H1 (cell line): ENCODE measurements around the gene CORO1C. TPM values are rescaled to one million over a fixed set of nuclear protein-coding genes. Genes with fewer than 3 reads are reported as not detected.

ENCODE experiments used
- CTCF ChIA-PET: fragments of 300-600 bp; sonication (Branson Sonifier 250); formaldehyde crosslinking; loops from one replicate; lab custom pipeline; 2021; ENCODE audit not compliant: partially characterized antibody; lab: Charles Lee
- POLR2A ChIA-PET: fragments of 300-600 bp; sonication (Branson Sonifier 250); formaldehyde crosslinking; loops from one replicate; lab custom pipeline; 2021; ENCODE audit warnings: inconsistent platforms; ENCODE audit not compliant: partially characterized antibody; lab: Charles Lee
- DNase-seq, 2 experiments: peaks; one replicate each; pipeline versions ENCODE4 v3.0.0 to v3.0.0-alpha.2; 2010 to 2022; ENCODE audit warnings: low spot score in 2 of 2, low read depth in 1 of 2, mixed read lengths in 1 of 2
- FAIRE-seq: peaks from 2 replicates; lab custom pipeline; 2011; peaks lifted over from hg19 to GRCh38; lab: Jason Lieb, UNC
- H2AFZ ChIP-seq: 2 replicates; pipeline ENCODE4 v1.8.1; 2012; ENCODE audit warnings: low read length, inconsistent platforms
- H2AK5ac ChIP-seq: 2 replicates; pipeline ENCODE4 v1.6.1; 2013; ENCODE audit warnings: low read depth, low read length
- H2BK120ac ChIP-seq: replicated peaks from 2 replicates; pipeline ENCODE3; 2013; ENCODE audit warnings: low read depth, low read length, inconsistent platforms
- H2BK12ac ChIP-seq: 2 replicates; pipeline ENCODE4 v1.6.1; 2013; ENCODE audit warnings: low read depth, low read length
- H2BK15ac ChIP-seq: 2 replicates; pipeline ENCODE4 v1.6.1; 2013; ENCODE audit warnings: low read length
- H2BK20ac ChIP-seq: 2 replicates; pipeline ENCODE4 v1.6.1; 2013; ENCODE audit warnings: low read length
- H2BK5ac ChIP-seq: 2 replicates; pipeline ENCODE4 v1.6.1; 2013; ENCODE audit warnings: low read depth, low read length
- H3K14ac ChIP-seq: 2 replicates; pipeline ENCODE4 v1.6.1; 2013; ENCODE audit warnings: inconsistent platforms; ENCODE audit not compliant: insufficient read length
- H3K18ac ChIP-seq: 2 replicates; pipeline ENCODE4 v1.6.1; 2013; ENCODE audit warnings: low read length; ENCODE audit errors: extremely low read depth
- H3K23ac ChIP-seq: 2 replicates; pipeline ENCODE4 v1.6.1; 2013; ENCODE audit warnings: inconsistent platforms; ENCODE audit not compliant: insufficient read length
- H3K23me2 ChIP-seq: 2 replicates; pipeline ENCODE4 v1.6.1; 2013; ENCODE audit warnings: low read depth, low read length
- H3K27ac ChIP-seq: 2 replicates; pipeline ENCODE4 v1.6.1; 2011; ENCODE audit warnings: low read depth, low read length, inconsistent platforms
- H3K27me3 ChIP-seq, 4 experiments: replicated peaks in 1 of 4; 1 replicate in 1 of 4; 2 replicates in 3 of 4; pipeline versions ENCODE4 v1.6.1 to v1.8.1; 2011 to 2013; ENCODE audit warnings: low read length in 3 of 4, mild to moderate bottlenecking in 3 of 4, inconsistent platforms in 2 of 4, mixed read lengths in 2 of 4, moderate library complexity in 1 of 4; ENCODE audit not compliant: control insufficient read depth in 3 of 4, insufficient read depth in 3 of 4; ENCODE audit errors: extremely low read depth in 1 of 4
- H3K36me3 ChIP-seq, 4 experiments: 2 replicates each; pipeline versions ENCODE4 v1.6.1 to v1.8.1; 2011 to 2013; ENCODE audit warnings: mild to moderate bottlenecking in 4 of 4, low read length in 3 of 4, moderate library complexity in 2 of 4, control low read depth in 1 of 4, inconsistent platforms in 1 of 4; ENCODE audit not compliant: insufficient read depth in 4 of 4, control insufficient read depth in 2 of 4
- H3K4ac ChIP-seq: replicated peaks from 2 replicates; pipeline ENCODE3; 2013; ENCODE audit warnings: low read length, low read depth, mixed read lengths, inconsistent platforms; ENCODE audit not compliant: insufficient read length
- H3K4me1 ChIP-seq, 4 experiments: replicated peaks in 1 of 4; 1 replicate in 1 of 4; 2 replicates in 3 of 4; pipeline versions ENCODE4 v1.6.1 to v1.8.1; 2011 to 2013; ENCODE audit warnings: low read length in 3 of 4, inconsistent platforms in 2 of 4, mixed read lengths in 1 of 4; ENCODE audit not compliant: insufficient read depth in 4 of 4, control insufficient read depth in 3 of 4
- H3K4me2 ChIP-seq, 2 experiments: 2 replicates each; pipeline versions ENCODE4 v1.6.1 to v1.8.1; 2011 to 2013; ENCODE audit warnings: low read depth in 2 of 2, low read length in 2 of 2, control low read depth in 1 of 2, inconsistent platforms in 1 of 2, mild to moderate bottlenecking in 1 of 2; ENCODE audit not compliant: insufficient read depth in 1 of 2
- H3K4me3 ChIP-seq, 4 experiments: fragments of 200-600, 300-600 bp in 1 of 4; sonication (generic), shearing (Covaris generic), sonication (Bioruptor Twin) in 1 of 4; 2 replicates each; pipeline versions ENCODE4 v1.5.1 to v1.8.1; 2011 to 2016; ENCODE audit warnings: low read length in 4 of 4, low read depth in 3 of 4, control low read depth in 2 of 4, inconsistent platforms in 2 of 4, mild to moderate bottlenecking in 2 of 4, mixed read lengths in 1 of 4, moderate library complexity in 1 of 4; ENCODE audit not compliant: insufficient read depth in 2 of 4; ENCODE audit errors: extremely low read depth in 1 of 4
- H3K56ac ChIP-seq: replicated peaks from 2 replicates; pipeline ENCODE3; 2013; ENCODE audit warnings: low read depth, mild to moderate bottlenecking, mixed read lengths, low read length, inconsistent platforms; ENCODE audit not compliant: insufficient read length
- H3K79me1 ChIP-seq: 2 replicates; pipeline ENCODE4 v1.6.1; 2013; ENCODE audit warnings: low read depth, low read length, control low read depth
- H3K79me2 ChIP-seq, 2 experiments: 2 replicates each; pipeline versions ENCODE4 v1.6.1 to v1.8.1; 2012 to 2013; ENCODE audit warnings: low read length in 2 of 2, mild to moderate bottlenecking in 2 of 2, inconsistent platforms in 1 of 2; ENCODE audit not compliant: insufficient read depth in 2 of 2, control insufficient read depth in 1 of 2
- H3K9ac ChIP-seq, 4 experiments: replicated peaks in 1 of 4; 1 replicate in 1 of 4; 2 replicates in 3 of 4; pipeline versions ENCODE4 v1.6.1 to v1.8.1; 2011 to 2013; ENCODE audit warnings: low read depth in 3 of 4, low read length in 3 of 4, control low read depth in 2 of 4, mild to moderate bottlenecking in 2 of 4, moderate library complexity in 2 of 4, inconsistent platforms in 1 of 4; ENCODE audit errors: extremely low read depth in 1 of 4
- H3K9me3 ChIP-seq, 2 experiments: 2 replicates each; pipeline versions ENCODE4 v1.6.1 to v1.8.1; 2012 to 2013; ENCODE audit warnings: mild to moderate bottlenecking in 2 of 2, moderate library complexity in 2 of 2, control low read depth in 1 of 2, inconsistent platforms in 1 of 2, low read depth in 1 of 2, low read length in 1 of 2, mixed read lengths in 1 of 2; ENCODE audit not compliant: insufficient read depth in 2 of 2
- H4K20me1 ChIP-seq, 2 experiments: replicated peaks in 1 of 2; 2 replicates each; pipeline versions ENCODE3 to v1.8.1; 2011 to 2013; ENCODE audit warnings: inconsistent platforms in 2 of 2, low read length in 2 of 2, mild to moderate bottlenecking in 1 of 2; ENCODE audit not compliant: insufficient read depth in 2 of 2, control insufficient read depth in 1 of 2
- H4K5ac ChIP-seq: 2 replicates; pipeline ENCODE4 v1.6.1; 2013; ENCODE audit warnings: low read length, low read depth, mixed read lengths, inconsistent platforms; ENCODE audit not compliant: insufficient read length
- H4K8ac ChIP-seq: 2 replicates; pipeline ENCODE4 v1.8.0; 2013; ENCODE audit warnings: mild to moderate bottlenecking, moderate library complexity, low read length, inconsistent platforms; ENCODE audit not compliant: insufficient read depth; ENCODE audit errors: extremely low read depth
- H4K91ac ChIP-seq: replicated peaks from 2 replicates; pipeline ENCODE3; 2013; ENCODE audit warnings: low read length, mixed read lengths, inconsistent platforms; ENCODE audit not compliant: insufficient read length
- CBX8 ChIP-seq: fragments of 300-800, 300-1000 bp; sonication (generic); IDR thresholded peaks from 2 replicates; pipeline ENCODE4 v1.7.1; 2016; ENCODE audit warnings: low read depth, low read length, borderline replicate concordance
- CEBPB ChIP-seq: IDR thresholded peaks from 2 replicates; pipeline ENCODE4 v1.6.1; 2012; ENCODE audit warnings: low read depth, low read length
- CTCF ChIP-seq, 3 experiments: IDR thresholded peaks; 1 replicate in 2 of 3; 2 replicates in 1 of 3; pipeline versions ENCODE4 v1.5.1 to v1.6.1; 2011; ENCODE audit warnings: low read length in 3 of 3, mild to moderate bottlenecking in 3 of 3, inconsistent platforms in 2 of 3, low read depth in 1 of 3, moderate library complexity in 1 of 3; ENCODE audit not compliant: insufficient read depth in 1 of 3; ENCODE audit errors: control extremely low read depth in 1 of 3
- EP300 ChIP-seq, 2 experiments: IDR thresholded peaks; 1 replicate in 1 of 2; 2 replicates in 1 of 2; pipeline ENCODE4 v1.6.1; 2011 to 2012; ENCODE audit warnings: low read depth in 2 of 2, low read length in 2 of 2, mild to moderate bottlenecking in 2 of 2, borderline replicate concordance in 1 of 2, inconsistent platforms in 1 of 2, moderate library complexity in 1 of 2
- FOSL1 ChIP-seq: IDR thresholded peaks from 2 replicates; pipeline ENCODE4 v1.6.1; 2011; ENCODE audit warnings: mild to moderate bottlenecking, low read depth, low read length, moderate library complexity; ENCODE audit not compliant: insufficient read depth
- GTF2F1 ChIP-seq: IDR thresholded peaks from 2 replicates; pipeline ENCODE4 v1.6.1; 2012; ENCODE audit warnings: low read depth, low read length, improper control_type of control experiment, borderline replicate concordance
- POLR2A ChIP-seq, 2 experiments: IDR thresholded peaks; 1 replicate in 1 of 2; 2 replicates in 1 of 2; pipeline ENCODE4 v1.6.1; 2011; ENCODE audit warnings: low read depth in 2 of 2, low read length in 2 of 2, mild to moderate bottlenecking in 2 of 2; ENCODE audit errors: control extremely low read depth in 1 of 2
- SIX5 ChIP-seq: IDR thresholded peaks from 2 replicates; pipeline ENCODE4 v1.6.1; 2011; ENCODE audit warnings: mild to moderate bottlenecking, low read depth, low read length
- SP4 ChIP-seq: IDR thresholded peaks from 2 replicates; pipeline ENCODE4 v1.6.1; 2012; ENCODE audit warnings: low read length, inconsistent platforms
- polyA plus RNA-seq, 7 experiments: library from polyadenylated mRNA; depleted of rRNA in 3 of 7; stranded (reverse) in 5 of 7; unstranded in 2 of 7; fragments of >200 nt in 5 of 7; fragments of 200-250 nt in 2 of 7; gene quantifications; 1 replicate in 5 of 7; 2 replicates in 1 of 7; 4 replicates in 1 of 7; pipeline versions ENCODE4 v1.2.1 to v1.2.3, GENCODE V29; 2011 to 2013; ENCODE audit warnings: missing spikeins in 2 of 7, mixed read lengths in 2 of 7
- total RNA-seq: library from RNA; stranded (reverse); fragmentation: NEBNext Ultra II Directional; extraction: Animal tissue kit (Norgen Biotek cat#: 25700); gene quantifications from 2 replicates; pipeline ENCODE4 v1.2.1, GENCODE V29; 2021
- TF ChIP-seq, protein P1 (sequence below): IDR thresholded peaks from 2 replicates; pipeline ENCODE4 v1.6.1; 2012; ENCODE audit warnings: inconsistent platforms

CORO1C gene
- total and polyA plus RNA-seq, 2 of the 8 experiments (the other 6 are each of a cell fraction or from before 2014, with no cell fraction given), result 72.7 to 120 TPM

- no peak for FAIRE-seq
- CTCF ChIA-PET, result interaction anchor here (0.6 to 4.5 kb wide), 11 partner anchors 24 to 117 kb away, joined by 3 to 41 read pairs (median 4); no protein-coding TSS in a partner anchor
Observed at GRCh38 chr12:108690191-108690518, 41.2 kb downstream of the CORO1C start.

More at GRCh38 chr12:108690191-108690518, 41.2 kb downstream of the CORO1C start:
- H3K27ac ChIP-seq, result no peak overlapping the region
- H3K4me3 ChIP-seq, result no peak overlapping the region
- peaks cover 8% of the 10 kb centered on the region for H3K79me1 ChIP-seq
- no peaks in the 10 kb centered on the region for H3K27me3 ChIP-seq
- POLR2A ChIA-PET, result interaction anchor here (0.7 to 3.8 kb wide), 7 partner anchors 12 to 396 kb away, joined by 3 to 29 read pairs (median 3); no protein-coding TSS in a partner anchor
- no peaks in the 10 kb centered on the region; a peak in 1 of 8 replicates for H3K36me3 ChIP-seq
- H3K23me2 ChIP-seq, result no peaks in the 10 kb centered on the region
- H3K9me3 ChIP-seq, result no peaks in the 10 kb centered on the region
- peaks cover 9 to 25% (median 14%) of the 10 kb centered on the region in 4 experiments for H3K4me1 ChIP-seq
- DNase-seq, result no peak
- H2BK5ac ChIP-seq, result no peak overlapping the region
- no peak overlapping the region for H4K8ac ChIP-seq
- no peak overlapping the region for H3K14ac ChIP-seq
- no peak for TF ChIP-seq CTCF (IDR thresholded peaks at IDR 0.05; ENCODE audit: control extremely low read depth in 1 of 3, insufficient read depth in 1 of 3, low read depth in 1 of 3, low read length in 3 of 3)
- TF ChIP-seq CBX8, result no peak
- TF ChIP-seq SP4, result no peak
- TF ChIP-seq GTF2F1, result no peak
- no peak for TF ChIP-seq CEBPB
- TF ChIP-seq, protein P1, sequence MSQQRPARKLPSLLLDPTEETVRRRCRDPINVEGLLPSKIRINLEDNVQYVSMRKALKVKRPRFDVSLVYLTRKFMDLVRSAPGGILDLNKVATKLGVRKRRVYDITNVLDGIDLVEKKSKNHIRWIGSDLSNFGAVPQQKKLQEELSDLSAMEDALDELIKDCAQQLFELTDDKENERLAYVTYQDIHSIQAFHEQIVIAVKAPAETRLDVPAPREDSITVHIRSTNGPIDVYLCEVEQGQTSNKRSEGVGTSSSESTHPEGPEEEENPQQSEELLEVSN, result no peak
- no peak for TF ChIP-seq SIX5
- no peak for TF ChIP-seq FOSL1
- TF ChIP-seq EP300 (IDR thresholded peaks at IDR 0.05; ENCODE audit: borderline replicate concordance in 1 of 2, low read depth in 2 of 2, low read length in 2 of 2), result no peak
- TF ChIP-seq POLR2A (IDR thresholded peaks at IDR 0.05; ENCODE audit: control extremely low read depth in 1 of 2, low read depth in 2 of 2, low read length in 2 of 2), result no peak
- no peak overlapping the region for H3K4ac ChIP-seq
- no peak overlapping the region for H3K4me2 ChIP-seq
- H3K23ac ChIP-seq, result no peak overlapping the region
- no peak overlapping the region for H2BK120ac ChIP-seq
- H2AK5ac ChIP-seq, result no peak overlapping the region
- no peak overlapping the region for H3K56ac ChIP-seq
- H2AFZ ChIP-seq, result no peak overlapping the region
- H4K20me1 ChIP-seq, result peaks cover 0 to 3% of the 10 kb centered on the region in 2 experiments
- H3K79me2 ChIP-seq, result peaks cover 0 to 55% of the 10 kb centered on the region in 2 experiments; a peak in 2 of 4 replicates
- H4K91ac ChIP-seq, result no peak overlapping the region
- no peak overlapping the region for H2BK20ac ChIP-seq
- no peak overlapping the region for H4K5ac ChIP-seq
- no peak overlapping the region for H2BK12ac ChIP-seq
- H3K9ac ChIP-seq, result no peak overlapping the region; a peak in 1 of 7 replicates
- H3K18ac ChIP-seq, result no peak overlapping the region
- no peak overlapping the region for H2BK15ac ChIP-seq
